ENCODE data around the gene MPPE1. TPM values are rescaled to one million over a fixed set of nuclear protein-coding genes. Genes with fewer than 3 reads are reported as not detected.

MPPE1 gene
- total and polyA plus RNA-seq, 2 of the 4 experiments (the other 2 are of a cell fraction): 13.8 to 19.9 TPM

DNA sequence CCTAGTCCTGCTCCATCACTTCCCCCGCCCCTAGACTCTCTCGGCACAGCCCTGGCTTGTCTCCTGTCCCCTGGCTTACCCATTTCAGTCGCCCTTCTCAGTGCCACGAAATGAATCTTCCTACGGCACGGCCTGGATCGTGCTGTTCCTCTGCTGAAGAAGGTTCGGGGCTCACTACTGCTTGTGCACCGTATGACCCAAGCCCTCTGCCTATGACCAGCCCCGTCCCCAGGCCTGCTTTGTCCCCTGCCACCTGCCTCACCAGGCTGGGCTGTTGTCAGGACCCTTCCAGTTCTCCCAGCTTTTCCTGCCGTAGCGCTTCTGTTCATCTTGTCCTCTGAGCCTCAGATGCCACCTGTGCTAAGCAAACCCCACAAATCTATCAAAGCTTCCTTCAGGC lies 43.0 kb downstream of the MPPE1 start:
- TF ChIP-seq, protein P1, sequence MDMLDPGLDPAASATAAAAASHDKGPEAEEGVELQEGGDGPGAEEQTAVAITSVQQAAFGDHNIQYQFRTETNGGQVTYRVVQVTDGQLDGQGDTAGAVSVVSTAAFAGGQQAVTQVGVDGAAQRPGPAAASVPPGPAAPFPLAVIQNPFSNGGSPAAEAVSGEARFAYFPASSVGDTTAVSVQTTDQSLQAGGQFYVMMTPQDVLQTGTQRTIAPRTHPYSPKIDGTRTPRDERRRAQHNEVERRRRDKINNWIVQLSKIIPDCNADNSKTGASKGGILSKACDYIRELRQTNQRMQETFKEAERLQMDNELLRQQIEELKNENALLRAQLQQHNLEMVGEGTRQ (IDR thresholded peaks at IDR 0.05; ENCODE audit: low read depth, low read length): no peak
- TF ChIP-seq RAD21 (IDR thresholded peaks at IDR 0.05; ENCODE audit: low read length) (no peak), SMC3 (IDR thresholded peaks at IDR 0.05; ENCODE audit: low read depth, low read length) (no peak), MAZ (IDR thresholded peaks at IDR 0.05; ENCODE audit: borderline replicate concordance, low read depth, low read length) (no peak), CEBPB (IDR thresholded peaks at IDR 0.05; ENCODE audit: low read depth, low read length) (no peak), MXI1 (IDR thresholded peaks at IDR 0.05; ENCODE audit: borderline replicate concordance, low read depth, low read length) (no peak), BHLHE40 (IDR thresholded peaks at IDR 0.05; ENCODE audit: low read depth, low read length) (no peak), MAFK (IDR thresholded peaks at IDR 0.05; ENCODE audit: low read depth, low read length) (no peak), NFE2L2 (IDR thresholded peaks at IDR 0.05; ENCODE audit: low read depth, low read length) (no peak), RCOR1 (IDR thresholded peaks at IDR 0.05; ENCODE audit: insufficient replicate concordance, low read length) (no peak), FOS (IDR thresholded peaks at IDR 0.05; ENCODE audit: low read depth, low read length) (no peak), CHD1 (IDR thresholded peaks at IDR 0.05; ENCODE audit: low read depth, low read length) (no peak), RFX5 (IDR thresholded peaks at IDR 0.05; ENCODE audit: low read depth, low read length) (no peak), POLR2A (IDR thresholded peaks at IDR 0.05; ENCODE audit: low read depth, low read length) (no peak)
- TF ChIP-seq, protein P2, sequence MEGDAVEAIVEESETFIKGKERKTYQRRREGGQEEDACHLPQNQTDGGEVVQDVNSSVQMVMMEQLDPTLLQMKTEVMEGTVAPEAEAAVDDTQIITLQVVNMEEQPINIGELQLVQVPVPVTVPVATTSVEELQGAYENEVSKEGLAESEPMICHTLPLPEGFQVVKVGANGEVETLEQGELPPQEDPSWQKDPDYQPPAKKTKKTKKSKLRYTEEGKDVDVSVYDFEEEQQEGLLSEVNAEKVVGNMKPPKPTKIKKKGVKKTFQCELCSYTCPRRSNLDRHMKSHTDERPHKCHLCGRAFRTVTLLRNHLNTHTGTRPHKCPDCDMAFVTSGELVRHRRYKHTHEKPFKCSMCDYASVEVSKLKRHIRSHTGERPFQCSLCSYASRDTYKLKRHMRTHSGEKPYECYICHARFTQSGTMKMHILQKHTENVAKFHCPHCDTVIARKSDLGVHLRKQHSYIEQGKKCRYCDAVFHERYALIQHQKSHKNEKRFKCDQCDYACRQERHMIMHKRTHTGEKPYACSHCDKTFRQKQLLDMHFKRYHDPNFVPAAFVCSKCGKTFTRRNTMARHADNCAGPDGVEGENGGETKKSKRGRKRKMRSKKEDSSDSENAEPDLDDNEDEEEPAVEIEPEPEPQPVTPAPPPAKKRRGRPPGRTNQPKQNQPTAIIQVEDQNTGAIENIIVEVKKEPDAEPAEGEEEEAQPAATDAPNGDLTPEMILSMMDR (conservative IDR thresholded peaks at IDR 0.05; ENCODE audit: low read depth, low read length): no peak
- TF ChIP-seq, protein P3, sequence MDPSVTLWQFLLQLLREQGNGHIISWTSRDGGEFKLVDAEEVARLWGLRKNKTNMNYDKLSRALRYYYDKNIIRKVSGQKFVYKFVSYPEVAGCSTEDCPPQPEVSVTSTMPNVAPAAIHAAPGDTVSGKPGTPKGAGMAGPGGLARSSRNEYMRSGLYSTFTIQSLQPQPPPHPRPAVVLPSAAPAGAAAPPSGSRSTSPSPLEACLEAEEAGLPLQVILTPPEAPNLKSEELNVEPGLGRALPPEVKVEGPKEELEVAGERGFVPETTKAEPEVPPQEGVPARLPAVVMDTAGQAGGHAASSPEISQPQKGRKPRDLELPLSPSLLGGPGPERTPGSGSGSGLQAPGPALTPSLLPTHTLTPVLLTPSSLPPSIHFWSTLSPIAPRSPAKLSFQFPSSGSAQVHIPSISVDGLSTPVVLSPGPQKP (IDR thresholded peaks at IDR 0.05; ENCODE audit: borderline replicate concordance, low read depth, low read length): no peak
- Histone ChIP-seq H4K91ac (ENCODE audit: insufficient read depth, low read depth, low read length) (no peak overlapping the region), H2BK120ac (ENCODE audit: low read depth, low read length) (no peak overlapping the region), H3K14ac (replicated peaks; ENCODE audit: low read depth, low read length) (no peak overlapping the region), H4K5ac (ENCODE audit: low read depth, low read length) (no peak overlapping the region), H3K9me3 (ENCODE audit: control insufficient read depth, insufficient read depth, low read length) (no peaks in the 10 kb centered on the region), H2AK5ac (ENCODE audit: low read depth, low read length) (no peak overlapping the region), H3K23ac (ENCODE audit: low read depth, low read length) (no peak overlapping the region), H3K27me3 (ENCODE audit: control insufficient read depth, insufficient read depth, low read length) (no peaks in the 10 kb centered on the region), H2BK5ac (ENCODE audit: low read depth, low read length, poor library complexity, severe bottlenecking) (no peak overlapping the region), H3K79me1 (ENCODE audit: low read depth in 1 of 2, low read length in 2 of 2) (no peaks in the 10 kb centered on the region), H3K4me3 (ENCODE audit: insufficient read depth, low read depth, low read length) (no peak overlapping the region), H3K36me3 (ENCODE audit: control insufficient read depth, insufficient read depth, low read length) (no peaks in the 10 kb centered on the region), H3K56ac (ENCODE audit: extremely low read depth, insufficient read depth, low read length) (no peak overlapping the region), H4K20me1 (ENCODE audit: insufficient read depth, low read length) (no peaks in the 10 kb centered on the region), H3K9me1 (ENCODE audit: insufficient read depth, low read length) (no peaks in the 10 kb centered on the region; the same call in 1 of the 2 replicates), H4K8ac (ENCODE audit: low read depth in 2 of 2, low read length in 2 of 2) (no peak overlapping the region), H2BK20ac (ENCODE audit: low read depth, low read length) (no peak overlapping the region), H3K18ac (ENCODE audit: low read depth, low read length) (no peak overlapping the region), H3K4me1 (ENCODE audit: control insufficient read depth, insufficient read depth, low read length) (peaks cover 6% of the 10 kb centered on the region), H3K9ac (ENCODE audit: low read depth, low read length) (no peak overlapping the region), H3K4ac (ENCODE audit: low read depth, low read length) (no peak overlapping the region), H2BK15ac (ENCODE audit: low read depth, low read length) (no peak overlapping the region), H2AFZ (replicated peaks; ENCODE audit: low read length, poor library complexity) (no peak overlapping the region), H3K4me2 (ENCODE audit: low read depth, low read length) (no peak overlapping the region), H2AK9ac (replicated peaks; ENCODE audit: low read depth, low read length, poor library complexity) (no peak overlapping the region), H3K27ac (ENCODE audit: insufficient read depth, low read length) (no peak overlapping the region)
- dilution Hi-C loops (cut with HindIII; ENCODE audit: low sequenced_read_pairs, unreplicated experiment): no loop called here
- in situ Hi-C loops (cut with MboI; ENCODE audit: low sequenced_read_pairs): no loop called here
- no TSS peak for BruUV-seq (replicated peaks)
- DNase-seq (no peak), ATAC-seq (ENCODE audit: low read depth) (no peak)
- no CpG with 5 or more reads among the region's 12 CpGs for WGBS, 2 experiments (ENCODE audit: extremely low coverage in 2 of 2, insufficient read length in 1 of 2)
- ChIA-PET CTCF (no interaction called here), POLR2A (ENCODE audit: unreplicated experiment) (no interaction called here)
- intact Hi-C loops (cut with micrococcal nuclease): no loop called here

Measured in IMR-90 (cell line).